HG03045 (cell line): ENCODE data around the gene PVALB.

Source experiments
- ATAC-seq: cut with Tn5 transposase; IDR thresholded peaks from one replicate; pipeline ENCODE4 v1.9.1; 2021; ENCODE audit warnings: mild to moderate bottlenecking, moderate library complexity; ENCODE audit not compliant: unreplicated experiment

The PVALB gene

DNA sequence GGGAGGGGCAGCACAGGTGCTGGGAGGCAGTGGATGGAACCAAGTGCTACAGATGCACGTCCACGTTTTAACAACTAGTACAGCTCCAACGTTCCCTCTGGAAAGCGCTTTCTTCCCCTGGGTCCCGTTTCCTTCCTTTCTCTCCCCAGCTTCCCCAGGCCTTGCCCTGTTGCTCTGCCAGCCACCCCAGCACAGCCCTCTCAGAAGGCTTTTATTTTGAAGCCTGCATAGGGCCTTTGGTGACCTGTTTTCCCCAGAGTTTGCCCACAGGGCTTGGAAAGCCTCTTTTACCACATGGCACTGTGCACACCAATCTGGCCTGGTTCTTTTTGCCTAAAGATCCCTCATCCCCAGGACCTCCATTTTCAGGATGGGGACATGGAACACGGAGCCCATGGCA lies 30.1 kb upstream of the PVALB start:
- ATAC-seq: no peak

DNA sequence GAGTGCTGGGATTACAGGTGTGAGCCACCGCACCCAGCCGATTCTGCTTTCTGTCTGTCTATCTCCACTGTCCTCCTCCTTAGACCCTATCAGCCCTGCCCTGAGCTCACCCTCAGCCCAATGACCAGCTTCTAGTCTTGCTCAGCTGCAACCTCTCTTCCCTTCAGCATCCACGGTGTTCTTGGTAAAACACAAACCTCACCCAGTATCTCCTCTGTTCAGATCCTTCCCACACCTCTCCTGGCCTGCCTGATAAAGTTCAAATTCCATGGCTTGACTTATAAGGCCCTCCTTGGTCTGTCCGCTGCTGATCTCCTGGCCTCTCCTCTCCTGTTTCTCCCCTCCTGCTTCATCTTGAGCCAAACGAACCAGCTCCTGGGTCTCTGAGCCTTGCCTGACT lies 29.4 kb upstream of the PVALB start:
- no peak for ATAC-seq

DNA sequence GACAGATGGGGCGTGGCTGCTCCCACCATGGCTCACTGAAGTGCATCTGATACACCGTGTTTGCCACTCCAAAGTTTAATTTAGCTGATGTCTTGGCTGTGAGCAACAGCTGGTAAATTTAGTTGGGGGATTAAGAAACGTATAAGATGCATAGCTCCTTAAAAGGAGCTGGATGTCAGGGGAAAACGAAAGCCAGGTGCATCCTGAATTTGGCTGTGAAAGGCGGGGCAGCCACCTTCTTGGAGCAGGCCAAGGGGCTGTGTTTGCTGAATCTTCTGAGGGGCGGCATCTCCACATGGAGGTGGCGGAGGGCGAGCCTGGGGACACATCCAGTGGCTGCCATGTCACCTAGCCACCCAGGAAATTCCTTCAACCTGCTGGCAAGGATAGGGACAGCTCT lies 23.3 kb upstream of the PVALB start:
- ATAC-seq: no peak

DNA sequence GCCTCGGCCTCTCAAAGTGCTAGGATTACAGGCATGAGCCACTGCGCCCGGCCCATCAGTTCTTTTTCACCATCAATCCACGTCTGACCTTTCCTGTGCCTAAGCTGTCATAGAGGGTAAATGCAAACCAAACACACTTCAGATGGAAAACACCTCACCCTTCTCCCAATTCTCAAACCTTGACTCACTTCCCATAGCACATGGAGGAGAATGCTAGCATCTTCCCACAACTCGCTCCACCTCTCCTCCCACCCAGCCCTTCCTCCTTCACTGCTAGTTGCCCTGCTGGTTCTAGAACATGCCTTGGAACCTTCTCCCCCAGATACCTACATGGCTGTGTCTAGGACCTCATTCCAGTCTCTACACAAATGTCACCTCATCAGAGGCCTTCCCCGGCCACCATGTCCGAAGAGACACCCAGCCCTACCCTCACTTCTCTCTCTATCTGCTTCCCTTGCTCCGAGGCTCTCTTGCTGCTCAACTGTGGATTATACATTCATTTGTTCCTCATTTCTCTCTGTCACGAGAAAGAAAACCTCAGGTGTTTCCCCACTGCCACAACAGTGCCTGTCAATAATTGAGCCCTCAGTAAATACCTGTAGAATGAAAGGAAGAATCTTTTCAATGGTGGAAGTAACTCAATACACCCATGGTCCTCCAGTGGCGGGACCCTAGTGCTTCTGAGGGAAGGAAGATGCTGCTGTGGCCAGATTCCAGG lies 22.7 kb upstream of the PVALB start:
- ATAC-seq: no peak

DNA sequence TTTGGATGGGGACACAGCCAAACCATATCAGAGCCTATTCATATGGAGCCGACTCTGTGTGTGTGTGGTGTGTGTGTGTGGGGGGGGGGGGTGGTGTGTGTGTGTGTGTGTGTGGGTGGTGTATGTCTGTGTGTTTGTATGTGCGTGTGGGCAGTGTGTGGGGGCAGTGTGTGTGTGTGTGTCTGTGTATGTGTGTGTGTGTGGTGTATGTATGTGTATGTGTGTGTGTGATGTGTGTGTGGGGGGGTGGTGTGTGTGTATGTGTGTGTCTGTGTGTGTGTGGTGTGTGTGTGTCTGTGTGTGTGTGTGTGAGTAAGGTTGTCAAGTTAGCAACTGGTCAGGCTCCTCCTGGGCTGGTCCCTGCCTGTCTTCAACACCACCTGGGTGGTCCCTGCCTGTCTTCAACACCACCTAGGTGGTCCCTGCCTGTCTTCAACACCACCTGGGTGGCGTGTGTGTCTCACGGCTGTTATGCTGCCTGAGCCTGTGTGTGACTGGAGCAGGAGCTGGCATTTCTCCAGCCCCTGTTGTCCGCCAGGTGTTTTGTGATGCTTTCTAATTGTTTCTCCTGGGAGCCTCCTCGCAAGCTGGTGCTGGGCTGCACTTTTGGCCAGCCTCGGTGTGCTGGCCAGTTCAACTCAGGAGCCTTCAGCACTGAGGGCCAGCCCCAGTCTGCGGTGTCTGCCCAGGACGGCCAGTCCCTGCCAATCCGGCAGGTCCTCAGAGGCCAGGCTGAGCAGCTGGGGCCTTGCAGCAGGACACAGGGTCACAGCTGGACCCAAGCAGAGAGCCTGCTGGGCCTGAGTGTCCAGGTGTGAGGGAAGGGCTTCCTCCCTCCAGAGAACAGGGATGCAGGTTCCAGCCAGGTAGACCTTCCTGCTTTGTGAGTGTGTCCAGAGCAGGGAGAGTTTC lies 21.5 kb upstream of the PVALB start:
- ATAC-seq: no peak

DNA sequence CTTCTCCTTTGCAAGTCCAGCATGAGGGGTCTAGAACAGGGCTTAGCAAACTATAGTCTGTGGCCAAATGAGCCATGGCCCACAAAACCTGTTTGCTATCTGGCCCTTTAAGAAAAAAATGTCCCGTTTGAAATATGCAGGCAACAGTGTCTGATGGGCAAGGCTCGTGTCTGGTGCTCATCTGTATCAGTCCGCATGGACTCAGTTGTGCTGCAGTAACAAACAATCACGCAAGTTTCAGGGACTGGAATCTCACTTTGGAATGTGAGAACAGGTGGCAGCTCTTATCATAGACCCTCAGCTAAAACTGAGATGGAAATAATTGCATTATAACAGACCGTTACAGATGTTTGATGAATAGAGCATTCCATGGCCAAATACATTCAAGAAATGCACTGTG lies 19.1 kb upstream of the PVALB start:
- ATAC-seq: no peak

DNA sequence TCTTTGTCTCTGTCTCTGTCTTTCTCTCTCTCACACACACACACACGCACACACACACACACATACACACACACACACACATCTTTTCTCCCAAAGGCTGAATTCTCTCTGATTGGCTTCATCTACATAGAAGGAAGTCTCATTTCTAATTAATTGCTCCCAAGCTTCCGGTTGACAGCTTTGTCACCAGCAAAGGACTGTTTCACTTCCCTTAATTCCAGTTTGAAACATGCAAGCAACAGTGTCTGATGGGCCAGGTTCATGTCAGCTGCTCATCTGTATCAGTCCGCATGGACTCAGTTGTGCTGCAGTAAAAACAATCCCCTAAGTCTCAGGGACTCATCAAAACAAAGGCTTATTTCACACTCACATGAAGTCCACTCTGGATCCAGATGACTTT lies 16.2 kb upstream of the PVALB start:
- no peak for ATAC-seq

DNA sequence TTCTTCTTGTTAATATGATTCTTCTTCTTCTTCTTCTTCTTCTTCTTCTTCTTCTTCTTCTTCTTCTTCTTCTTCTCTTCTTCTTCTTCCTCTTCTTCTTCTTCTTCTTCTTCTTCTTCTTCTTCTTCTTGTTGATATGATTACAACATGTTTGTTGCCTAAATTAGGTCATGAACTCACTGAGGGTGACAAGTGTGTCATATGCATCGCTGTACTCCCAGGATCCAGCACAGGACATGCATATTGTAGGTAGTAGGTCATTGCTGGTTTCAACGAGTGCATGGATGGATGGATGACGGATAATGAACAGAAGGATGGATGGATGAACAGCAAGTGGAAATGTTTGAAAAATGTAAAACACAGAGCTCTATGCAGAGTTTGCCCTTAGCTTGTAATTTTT lies 14.9 kb upstream of the PVALB start:
- no peak for ATAC-seq

DNA sequence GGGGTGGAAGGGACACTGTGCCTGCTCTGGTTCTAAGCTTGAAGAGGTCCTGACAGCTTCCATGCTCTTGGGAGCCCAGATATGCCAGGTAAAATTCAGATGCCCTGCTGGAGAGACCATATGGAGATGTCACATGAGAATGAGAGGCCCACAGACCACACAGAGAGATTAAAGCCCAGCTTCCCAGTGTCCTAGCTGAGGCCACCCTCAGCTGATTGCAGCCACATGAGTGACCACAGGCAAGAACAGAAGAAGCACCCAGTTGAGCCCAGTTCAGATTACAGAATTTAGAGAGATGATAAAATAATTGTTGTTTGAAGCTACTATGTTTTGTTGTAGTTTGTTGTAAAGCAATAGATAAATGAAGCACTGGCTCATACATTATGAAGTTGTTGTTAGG lies 14.4 kb upstream of the PVALB start:
- ATAC-seq: no peak

DNA sequence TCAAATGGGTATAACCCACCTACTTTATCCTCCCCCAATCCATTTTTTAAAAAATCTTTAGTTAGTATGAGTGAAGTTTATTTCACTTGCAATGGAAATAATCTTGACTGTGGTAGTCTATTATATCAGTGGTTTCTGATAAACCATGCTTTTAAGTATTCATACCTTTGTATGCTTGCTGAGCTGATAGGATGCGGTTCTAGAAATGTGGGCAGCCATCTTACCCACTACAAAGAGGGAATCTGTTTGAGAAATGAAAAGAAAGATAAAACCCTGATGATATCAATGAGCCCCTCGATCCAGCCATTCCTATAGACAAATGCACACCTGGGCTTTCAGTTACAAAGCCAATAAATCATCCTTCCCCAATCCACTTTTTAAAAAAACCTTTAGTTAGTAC lies 13.8 kb upstream of the PVALB start:
- no peak for ATAC-seq

DNA sequence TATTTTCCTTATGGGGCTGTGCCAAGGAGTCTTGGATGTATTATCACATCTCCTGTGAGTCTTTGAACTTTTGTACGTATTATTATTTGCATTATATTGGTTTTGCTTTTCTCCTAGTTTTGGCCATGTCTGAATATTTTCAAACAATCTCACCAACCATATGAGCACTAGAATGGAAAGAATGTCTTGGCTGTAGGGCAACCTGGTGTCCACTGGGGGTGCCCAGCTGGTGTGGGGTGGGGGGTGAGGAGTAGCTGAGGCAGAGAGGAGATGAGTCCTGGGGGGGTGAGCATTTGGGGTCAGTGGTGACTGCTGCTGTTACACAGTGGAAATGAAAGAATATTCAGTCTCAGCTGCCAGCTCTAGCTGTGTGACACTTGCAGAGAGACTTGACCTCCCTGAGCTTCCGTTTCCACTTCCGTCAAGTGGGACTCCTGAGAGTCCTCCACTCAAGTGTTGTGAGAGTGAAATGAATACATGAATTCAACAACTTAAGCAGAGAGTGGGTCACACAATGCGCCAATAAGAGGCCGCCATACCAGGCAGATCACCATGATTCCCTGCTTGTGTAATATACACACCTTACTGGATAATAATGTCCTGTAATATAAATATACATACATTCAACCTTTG lies 12.7 kb upstream of the PVALB start:
- no peak for ATAC-seq

DNA sequence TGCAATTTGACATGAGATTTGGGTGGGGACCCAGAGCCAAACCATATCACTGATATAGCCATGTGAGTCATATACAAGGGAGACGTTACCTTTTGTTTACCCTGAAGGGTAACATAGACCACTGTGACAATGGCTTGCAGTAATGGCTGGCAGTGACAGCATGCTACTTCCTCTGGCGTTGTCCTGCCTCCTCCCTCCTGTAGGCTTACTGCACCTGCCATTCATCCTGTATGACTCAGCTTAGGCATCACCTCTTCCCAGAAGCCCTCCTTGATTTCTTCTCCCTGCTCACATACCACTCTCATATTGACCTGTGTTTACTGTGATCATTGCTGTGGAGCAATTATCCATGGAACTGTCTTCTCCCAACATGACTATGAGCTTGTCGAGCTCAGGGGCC lies 12.0 kb upstream of the PVALB start:
- no peak for ATAC-seq

DNA sequence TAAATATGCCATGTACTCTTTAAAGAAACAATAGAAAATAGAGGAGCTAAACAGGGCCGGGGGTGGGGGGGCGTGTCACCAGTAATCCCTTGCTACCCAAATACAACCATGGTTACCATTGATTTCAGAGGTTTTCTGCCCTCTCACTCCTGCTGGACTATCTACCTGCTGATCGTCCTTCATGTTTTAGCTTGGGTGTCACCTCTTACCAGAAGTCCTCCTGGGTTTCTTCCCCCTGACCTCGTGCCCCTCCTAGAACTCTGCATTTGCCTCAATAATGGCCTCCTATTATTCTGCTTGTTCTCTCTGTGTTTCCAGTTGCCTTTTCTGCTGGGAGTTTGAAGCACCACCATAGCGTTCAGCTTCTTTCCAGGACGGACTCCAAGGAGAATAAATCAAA lies 9.4 kb upstream of the PVALB start:
- no peak for ATAC-seq

DNA sequence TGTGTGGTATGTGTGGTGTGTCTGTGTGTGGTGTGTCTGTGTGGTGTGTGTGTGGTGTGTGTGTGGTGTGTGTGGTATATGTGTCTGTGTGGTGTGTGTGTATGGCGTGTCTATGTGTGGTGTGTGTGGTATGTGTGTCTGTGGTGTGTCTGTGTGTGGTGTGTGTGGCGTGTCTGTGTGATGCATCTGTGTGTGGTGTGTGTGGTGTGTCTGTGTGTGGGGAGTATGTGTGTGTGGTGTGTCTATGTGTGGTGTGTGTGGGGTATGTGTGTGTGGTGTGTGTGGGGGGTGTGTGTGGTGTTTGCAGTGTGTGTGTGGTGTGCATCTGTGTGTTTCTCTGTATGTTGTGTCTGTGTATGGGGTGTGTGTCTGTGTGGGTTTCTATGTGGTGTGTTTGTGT lies 7.8 kb upstream of the PVALB start:
- no peak for ATAC-seq

DNA sequence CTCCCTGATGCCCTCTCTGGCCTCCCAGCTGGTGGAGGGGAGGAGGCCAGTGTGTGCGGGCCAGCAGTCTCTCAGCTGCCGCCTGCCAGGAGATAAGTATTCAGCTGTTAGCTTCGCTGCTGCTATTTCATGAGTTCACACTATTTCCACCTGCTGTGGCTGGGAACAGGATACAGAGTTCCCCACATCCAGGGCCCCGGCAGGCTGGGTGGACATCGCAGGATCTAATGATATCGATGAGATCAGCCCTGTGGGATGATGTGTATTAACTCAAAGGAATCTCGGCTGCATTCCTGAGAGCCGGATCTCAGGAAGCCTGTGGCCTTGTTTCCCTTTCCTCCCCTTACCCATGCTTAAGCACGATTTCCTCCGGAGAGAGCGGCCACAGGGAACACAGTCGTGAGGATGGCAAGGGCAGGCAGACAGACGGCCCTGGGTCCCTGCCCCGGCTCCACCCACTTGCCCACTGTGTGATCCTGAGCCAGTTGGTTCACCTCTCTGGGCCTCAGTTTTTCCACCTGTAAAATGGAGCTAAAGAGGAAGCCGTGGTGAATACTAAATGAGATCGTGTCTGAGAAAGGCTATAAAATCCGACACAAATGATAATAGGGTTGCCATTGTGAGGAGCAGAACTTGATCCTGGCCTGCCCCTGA lies 6.5 kb upstream of the PVALB start:
- ATAC-seq: no peak

DNA sequence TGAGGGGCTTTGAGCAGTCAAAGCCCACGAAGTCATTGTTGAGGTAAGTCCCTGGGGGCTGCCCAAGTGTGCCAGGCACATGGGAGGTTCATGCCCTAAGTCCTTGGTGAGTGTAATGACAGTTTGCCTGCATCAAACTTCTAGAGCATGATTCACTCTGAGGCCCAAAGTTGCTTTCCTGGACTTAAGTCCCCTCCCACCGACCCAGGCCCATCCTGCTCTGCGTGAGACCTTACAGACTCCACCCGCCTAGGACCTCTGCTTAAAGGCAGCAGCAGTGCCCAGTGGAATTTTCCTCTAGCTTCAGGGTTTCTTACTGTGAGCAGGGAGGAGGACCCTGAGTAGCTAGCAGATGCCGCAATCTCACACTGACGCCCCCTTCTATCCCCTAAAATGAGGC lies 5.7 kb upstream of the PVALB start:
- ATAC-seq: no peak

DNA sequence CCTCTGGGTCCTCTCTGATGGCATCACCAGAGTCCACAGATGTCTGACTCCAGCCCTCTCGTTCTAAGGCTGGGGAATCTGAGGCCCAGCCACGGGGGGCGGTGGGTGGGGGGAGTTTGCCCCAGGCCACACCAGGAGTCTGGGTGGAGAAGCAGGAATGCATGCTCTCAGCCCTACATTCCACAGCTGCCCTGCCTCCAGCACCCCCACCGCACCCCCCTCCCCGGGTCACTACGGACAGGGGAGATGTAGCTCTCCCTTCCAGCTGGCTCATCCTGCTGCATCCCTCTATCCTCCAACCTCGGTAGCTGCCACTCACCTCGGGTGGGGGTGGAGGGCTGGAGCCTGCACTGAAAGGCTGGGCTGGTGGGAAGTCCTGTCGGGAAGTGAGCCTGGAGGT lies 2.3 kb upstream of the PVALB start:
- ATAC-seq: no peak

DNA sequence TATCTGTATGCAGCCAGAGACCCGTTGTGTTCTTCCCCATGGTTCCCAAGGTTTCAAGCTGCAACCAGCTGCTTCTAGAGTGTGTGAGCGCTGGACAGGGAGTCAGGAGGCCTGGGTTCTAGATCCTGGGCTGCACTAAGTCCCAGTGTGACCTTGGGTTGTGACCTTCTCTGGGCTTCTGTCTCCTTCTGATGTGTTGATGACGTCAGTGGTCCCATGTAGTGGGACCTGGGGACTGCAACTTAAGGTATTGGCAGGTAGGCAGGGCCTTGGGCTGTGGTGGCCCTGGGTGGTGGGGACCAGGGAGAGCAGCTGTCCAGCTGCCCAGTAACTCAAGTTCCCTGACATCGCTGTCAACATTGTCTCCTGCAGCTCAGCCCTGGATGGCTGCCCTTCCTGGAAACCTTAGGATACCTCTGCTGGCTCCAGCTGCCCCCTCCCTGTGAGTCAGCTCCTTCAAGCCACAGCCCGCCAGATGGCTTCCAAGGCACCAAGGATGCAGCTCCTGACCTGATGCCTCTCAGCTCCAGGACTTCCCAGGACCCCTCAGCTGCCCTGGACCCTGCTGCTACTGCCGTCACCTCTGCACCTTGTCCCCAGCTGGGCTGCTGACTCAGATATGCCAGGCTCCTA lies 1.3 kb upstream of the PVALB start:
- no peak for ATAC-seq

DNA sequence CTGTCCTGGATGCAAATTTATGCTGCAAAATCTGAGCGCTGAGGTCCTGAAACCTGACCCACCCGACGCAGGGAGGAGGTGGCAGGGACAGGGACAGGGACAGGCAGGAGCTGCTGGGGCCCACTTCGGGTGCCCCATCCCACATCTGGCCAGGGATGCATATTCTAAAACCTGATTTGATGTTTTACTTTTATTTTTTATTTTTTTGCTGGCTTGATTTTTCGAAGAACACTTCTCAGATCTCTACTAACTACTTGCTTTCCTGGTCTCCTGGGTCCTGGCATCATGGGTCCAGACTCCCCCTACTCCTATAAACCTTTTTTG lies 652 bp upstream of the PVALB start:
- ATAC-seq: no peak

DNA sequence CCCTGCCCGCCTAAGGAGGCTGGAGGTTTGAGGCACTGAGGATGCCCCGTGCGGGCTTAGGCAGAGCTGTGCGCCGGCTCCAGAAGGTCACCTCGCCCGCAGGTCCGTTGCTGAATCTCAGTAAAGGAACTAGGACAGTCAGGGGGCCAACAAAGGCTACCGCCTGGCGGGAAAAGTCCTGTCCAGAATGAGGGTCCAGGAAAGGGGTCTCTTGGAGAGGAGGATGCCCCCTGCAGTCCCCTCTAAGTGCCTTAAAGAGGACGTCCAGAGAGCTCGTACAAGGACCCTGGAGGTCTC lies 548 bp downstream of the PVALB start:
- ATAC-seq: no peak

DNA sequence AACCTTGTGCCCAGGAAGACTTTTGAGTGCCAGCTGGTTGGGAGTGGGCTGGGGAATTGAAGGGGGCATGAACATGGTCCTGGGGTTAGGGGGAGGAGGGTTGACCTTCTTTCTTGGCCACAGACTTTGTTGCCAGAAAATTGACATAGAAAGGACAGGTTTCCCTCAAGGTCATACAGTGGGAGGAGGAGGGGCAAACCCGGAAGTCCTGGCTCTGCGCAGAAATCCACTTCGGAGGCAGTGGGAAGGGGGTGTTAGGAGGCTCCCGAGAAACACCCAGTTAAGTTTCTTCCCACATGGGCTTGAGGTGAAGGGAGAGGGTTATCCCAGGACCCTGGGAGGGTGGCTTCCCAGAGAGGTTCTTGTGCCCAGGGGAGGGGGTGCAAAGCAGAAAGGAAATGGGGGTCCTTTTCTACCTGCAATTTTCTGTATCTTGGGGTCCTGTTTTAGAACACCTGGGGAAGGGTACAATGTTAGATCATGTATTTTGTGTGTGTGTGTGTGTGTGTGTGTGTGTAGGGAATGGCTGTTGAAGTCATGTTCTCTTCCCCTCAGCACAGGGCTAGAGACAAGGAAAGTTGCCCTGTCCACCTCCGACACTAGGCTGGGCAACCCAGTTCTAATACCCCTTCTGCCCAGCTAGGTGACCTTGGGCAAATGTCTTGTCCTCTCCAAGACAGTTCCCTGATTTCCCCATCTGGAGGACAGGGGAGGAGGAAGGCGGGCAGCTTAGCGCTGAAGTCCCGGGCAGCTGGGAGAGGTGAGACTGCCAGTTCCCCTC lies 1.1 kb downstream of the PVALB start:
- ATAC-seq: no peak
